Measurements from ENCODE around the gene BEST3.

GRCh38 chr12:69616025-69616424 is 83.1 kb downstream of the BEST3 start:
- TF ChIP-seq EZH2 (IDR thresholded peaks at IDR 0.05) (no peak), FOXP2 (optimal IDR thresholded peaks at IDR 0.05; ENCODE audit: control extremely low read depth, extremely low read length, insufficient read depth) (no peak)

Measured in SK-N-MC (cell line).